ENCODE results near the gene DPP3.

GRCh38 chr11:66505276-66505816 is 25.1 kb downstream of the DPP3 start:
- TF ChIP-seq CTCF (IDR thresholded peaks at IDR 0.05) (no peak), POLR2AphosphoS5 (IDR thresholded peaks at IDR 0.05) (no peak)

All from gastroesophageal sphincter (tissue), 3 donors.